Measurements from ENCODE around the gene EFHC1. TPM values are rescaled to one million over a fixed set of nuclear protein-coding genes. Genes with fewer than 3 reads are reported as not detected.
A peak's percentile ranks its signal among the peaks of the same experiment; 100 is the strongest.

Gene EFHC1
- total and polyA plus RNA-seq, 8 donors = 7.2 to 54.3 (median 35.5) TPM

DNA sequence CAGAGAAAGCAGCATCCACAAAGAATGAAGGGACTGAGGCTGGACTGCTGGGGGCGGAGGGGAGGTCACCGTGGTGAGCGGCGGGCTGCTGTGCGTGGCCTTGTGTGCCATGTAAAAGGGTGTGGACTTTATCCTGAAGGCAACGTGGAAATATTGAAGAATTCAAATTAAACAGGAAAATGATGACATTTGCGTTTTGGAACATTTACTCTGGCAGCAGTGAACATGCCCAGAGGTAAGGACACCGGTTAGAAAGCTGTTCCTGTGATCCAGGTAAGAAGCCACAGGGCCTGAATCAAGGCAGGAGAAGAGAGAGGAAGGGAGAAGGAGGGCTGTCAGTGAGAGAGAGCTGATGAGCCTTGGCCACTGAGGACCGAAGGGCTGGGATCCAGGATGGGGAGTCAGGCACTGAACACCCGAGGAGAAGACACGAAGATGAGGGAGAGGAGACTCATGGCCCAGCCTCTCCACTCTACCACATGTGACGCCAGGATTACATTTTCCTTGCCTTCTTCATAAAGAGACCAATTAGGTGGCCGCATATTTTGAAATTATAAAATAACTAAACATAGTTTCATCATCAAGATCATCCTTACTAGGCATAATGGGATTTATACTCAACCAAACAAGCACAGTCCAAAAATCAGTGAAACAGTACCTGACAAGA is 98.3 kb downstream of the EFHC1 start:
- no peak overlapping the region for H3K4me3 ChIP-seq
- 75 to 87% (median 83%) methylated on average over 13 of the region's 13 CpGs for WGBS, 5 donors
- intact Hi-C loops (cut with DNase I; ENCODE audit: low total_unique reads) = no loop called here
- H3K27ac ChIP-seq = peak overlapping the region; percentile 76 to 91 (median 87)
- peaks cover 11 to 27% (median 21%) of the 10 kb centered on the region in 4 donors for H3K36me3 ChIP-seq
- H3K27me3 ChIP-seq = no peaks in the 10 kb centered on the region
- H3K9me3 ChIP-seq = no peaks in the 10 kb centered on the region
- peaks cover 32 to 83% (median 41%) of the 10 kb centered on the region in 4 donors for H3K4me1 ChIP-seq
- TF ChIP-seq POLR2AphosphoS5 (IDR thresholded peaks at IDR 0.05) (no peak), EP300 (IDR thresholded peaks at IDR 0.05) (no peak), CTCF (IDR thresholded peaks at IDR 0.05) (no peak), POLR2A (IDR thresholded peaks at IDR 0.05) (no peak)
- DNase-seq = no peak

DNA sequence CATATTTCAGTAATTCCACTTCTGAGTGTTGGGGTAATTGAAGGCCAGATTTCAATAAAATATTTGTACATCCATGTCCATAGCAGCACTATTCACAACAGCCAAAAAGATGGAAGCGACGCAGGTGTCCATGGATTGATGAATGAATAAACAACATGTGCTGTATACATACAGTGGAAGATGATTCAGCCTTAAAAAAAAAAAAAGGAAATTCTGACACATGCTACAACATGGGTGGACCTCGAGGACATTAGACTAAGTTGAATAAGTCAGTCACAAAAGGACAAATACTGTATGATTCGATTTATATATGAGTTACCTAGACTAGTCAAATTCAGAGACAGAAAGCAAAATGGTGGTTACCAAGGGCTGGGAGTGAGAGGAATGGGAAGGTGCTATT is 99.5 kb downstream of the EFHC1 start:
- 82 to 92% (median 89%) methylated on average over 4 of the region's 4 CpGs for WGBS, 5 donors
- H3K27me3 ChIP-seq = no peaks in the 10 kb centered on the region
- no peak overlapping the region for H3K27ac ChIP-seq
- TF ChIP-seq EP300 (IDR thresholded peaks at IDR 0.05) (no peak), POLR2A (IDR thresholded peaks at IDR 0.05) (no peak), POLR2AphosphoS5 (IDR thresholded peaks at IDR 0.05) (no peak), CTCF (IDR thresholded peaks at IDR 0.05) (no peak)
- no peak for DNase-seq
- H3K4me1 ChIP-seq = peaks cover 33 to 83% (median 46%) of the 10 kb centered on the region in 4 donors
- H3K9me3 ChIP-seq = no peaks in the 10 kb centered on the region
- H3K36me3 ChIP-seq = peaks cover 8 to 18% (median 10%) of the 10 kb centered on the region in 4 donors
- no peak overlapping the region for H3K4me3 ChIP-seq
- intact Hi-C loops (cut with DNase I; ENCODE audit: low total_unique reads) = no loop called here

GRCh38 chr6:52522151-52522626 is 102.0 kb downstream of the EFHC1 start:
- TF ChIP-seq POLR2AphosphoS5 (IDR thresholded peaks at IDR 0.05) (no peak), CTCF (IDR thresholded peaks at IDR 0.05) (no peak), POLR2A (IDR thresholded peaks at IDR 0.05) (no peak), EP300 (IDR thresholded peaks at IDR 0.05) (no peak)
- peak overlapping the region in 4 of 5 donors; percentile 45 to 74 (median 68) for H3K27ac ChIP-seq
- no peak overlapping the region for H3K4me3 ChIP-seq
- H3K27me3 ChIP-seq = no peaks in the 10 kb centered on the region
- no peak for DNase-seq
- intact Hi-C loops (cut with DNase I; ENCODE audit: low total_unique reads) = no loop called here
- H3K9me3 ChIP-seq = no peaks in the 10 kb centered on the region
- H3K4me1 ChIP-seq = peaks cover 28 to 61% (median 37%) of the 10 kb centered on the region in 4 donors
- 38 to 57% (median 45%) methylated on average over 7 of the region's 7 CpGs for WGBS, 5 donors
- no peaks in the 10 kb centered on the region for H3K36me3 ChIP-seq

DNA sequence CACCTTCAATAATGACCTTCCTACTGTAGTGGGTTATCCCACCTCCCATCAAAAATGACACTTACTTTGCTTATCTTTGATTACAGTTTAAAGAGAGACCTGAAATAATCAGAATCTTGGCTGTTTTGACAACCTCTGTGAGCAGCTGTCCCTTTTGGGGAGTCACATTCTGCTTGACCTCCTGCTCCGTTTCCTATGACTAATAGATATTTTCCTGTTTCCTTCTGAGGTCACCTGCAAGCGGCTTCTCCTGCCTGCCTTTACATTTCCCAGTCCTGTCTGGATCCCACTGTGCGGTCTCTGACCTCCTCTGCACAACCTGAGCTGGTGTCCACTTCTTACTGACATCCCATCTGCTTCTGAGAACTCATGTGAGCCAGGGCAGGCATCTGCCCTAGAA is 102.5 kb downstream of the EFHC1 start:
- Histone ChIP-seq H3K27ac (peak overlapping the region in 4 of 5 donors; percentile 14 to 74 (median 68)), H3K4me3 (no peak overlapping the region), H3K27me3 (no peaks in the 10 kb centered on the region), H3K9me3 (no peaks in the 10 kb centered on the region), H3K4me1 (peaks cover 28 to 56% (median 32%) of the 10 kb centered on the region in 4 donors), H3K36me3 (no peaks in the 10 kb centered on the region)
- WGBS, 5 donors = 52 to 80% (median 74%) methylated on average over 3 of the region's 3 CpGs
- intact Hi-C loops (cut with DNase I; ENCODE audit: low total_unique reads) = no loop called here
- no peak for DNase-seq
- no peak for TF ChIP-seq CTCF (IDR thresholded peaks at IDR 0.05)
- TF ChIP-seq POLR2A (IDR thresholded peaks at IDR 0.05) = no peak
- no peak for TF ChIP-seq EP300 (IDR thresholded peaks at IDR 0.05)
- TF ChIP-seq POLR2AphosphoS5 (IDR thresholded peaks at IDR 0.05) = no peak
